K562 (cell line): ENCODE measurements around the gene STRIP1. TPM values are rescaled to one million over a fixed set of nuclear protein-coding genes. Genes with fewer than 3 reads are reported as not detected.

Source experiments
- ATAC-seq: fragments of 200-7000 bp; cut with Tn5 transposase; 3 replicates; pipeline ENCODE4 v1.9.1; 2020; ENCODE audit warnings: moderate library complexity
- BruUV-seq: library from RNA; stranded (reverse); fragments of 400-500 nt; replicated peaks from 2 replicates; lab custom pipeline; 2021; lab: Mats Ljungman, UMichigan
- CTCF ChIA-PET: fragments of 300-600 bp; formaldehyde crosslinking; extraction: SDS; loops from one replicate; lab custom pipeline; 2021; ENCODE audit warnings: low intra/inter-chr PET ratio; lab: Yijun Ruan, JAX
- POLR2A ChIA-PET: fragments of 300-600, 350-650 bp; sonication (Branson Sonifier 250); formaldehyde crosslinking; extraction: SDS; loops from one replicate; lab custom pipeline; 2021; ENCODE audit warnings: antibody characterized with exemption, inconsistent platforms; lab: Yijun Ruan, JAX
- DNase-seq, 4 experiments: peaks; one replicate each; pipeline versions ENCODE4 v3.0.0 to v3.0.0-alpha.2; 2011 to 2018; ENCODE audit warnings: low spot score in 3 of 4, mixed read lengths in 3 of 4; ENCODE audit errors: extremely low read depth in 1 of 4
- FAIRE-seq: peaks from 2 replicates; lab custom pipeline; 2011; peaks lifted over from hg19 to GRCh38; lab: Jason Lieb, UNC
- H2AFZ ChIP-seq: 2 replicates; pipeline ENCODE4 v1.6.0; 2011; ENCODE audit warnings: low read depth, low read length, control low read depth, inconsistent platforms
- H3K27ac ChIP-seq: fragments of 200-600 bp; 3 replicates; pipeline ENCODE4 v1.8.0; 2011; ENCODE audit warnings: low read depth, mild to moderate bottlenecking, control low read depth, inconsistent platforms, low read length, moderate library complexity, mixed read lengths; ENCODE audit errors: extremely low read depth
- H3K27me3 ChIP-seq, 2 experiments: fragments of 300-600 bp in 1 of 2; 2 replicates in 1 of 2; 3 replicates in 1 of 2; pipeline versions ENCODE4 v1.6.0 to v1.8.0; 2011; ENCODE audit warnings: inconsistent platforms in 2 of 2, low read length in 2 of 2, mild to moderate bottlenecking in 1 of 2, mixed read lengths in 1 of 2, moderate library complexity in 1 of 2; ENCODE audit not compliant: control insufficient read depth in 2 of 2, insufficient read depth in 2 of 2
- H3K36me3 ChIP-seq: fragments of 300-600 bp; 3 replicates; pipeline ENCODE4 v1.8.0; 2011; ENCODE audit warnings: mild to moderate bottlenecking, low read length, inconsistent platforms; ENCODE audit not compliant: control insufficient read depth, insufficient read depth
- H3K4me1 ChIP-seq, 2 experiments: fragments of 200-600 bp in 1 of 2; replicated peaks in 1 of 2; 2 replicates in 1 of 2; 3 replicates in 1 of 2; pipeline versions ENCODE4 v1.5.1 to v1.8.0; 2011; ENCODE audit warnings: inconsistent platforms in 2 of 2, low read length in 2 of 2, mild to moderate bottlenecking in 1 of 2, mixed read lengths in 1 of 2, moderate library complexity in 1 of 2; ENCODE audit not compliant: control insufficient read depth in 2 of 2, insufficient read depth in 2 of 2
- H3K4me2 ChIP-seq: 2 replicates; pipeline ENCODE4 v1.6.1; 2011; ENCODE audit warnings: low read length, control low read depth, inconsistent platforms, mixed read lengths; ENCODE audit not compliant: insufficient read depth
- H3K4me3 ChIP-seq: fragments of 200-600 bp; sonication (generic), shearing (Covaris generic); 2 replicates; pipeline ENCODE4 v1.5.1; 2016; ENCODE audit warnings: control low read depth, inconsistent platforms
- H3K79me2 ChIP-seq: fragments of 200-600 bp; 3 replicates; pipeline ENCODE4 v1.8.0; 2011; ENCODE audit warnings: low read length, inconsistent platforms; ENCODE audit not compliant: control insufficient read depth, insufficient read depth
- H3K9ac ChIP-seq, 2 experiments: 2 replicates each; pipeline versions ENCODE4 v1.6.0 to v1.6.1; 2011; ENCODE audit warnings: low read depth in 2 of 2, low read length in 2 of 2, control low read depth in 1 of 2, inconsistent platforms in 1 of 2, mild to moderate bottlenecking in 1 of 2, mixed read lengths in 1 of 2; ENCODE audit not compliant: insufficient read depth in 1 of 2
- H3K9me1 ChIP-seq: one replicate; pipeline ENCODE4 v1.6.0; 2011; ENCODE audit warnings: inconsistent platforms, mild to moderate bottlenecking, low read length, moderate library complexity; ENCODE audit not compliant: control insufficient read depth, insufficient read depth
- H3K9me3 ChIP-seq: replicated peaks from 2 replicates; pipeline ENCODE4 v1.5.1; 2011; ENCODE audit warnings: low read depth, low read length, inconsistent platforms; ENCODE audit not compliant: control insufficient read depth, insufficient read depth
- H4K20me1 ChIP-seq: replicated peaks from 2 replicates; pipeline ENCODE4 v1.6.1; 2011; ENCODE audit warnings: low read length, inconsistent platforms, mixed read lengths; ENCODE audit not compliant: control insufficient read depth, insufficient read depth
- BACH1 ChIP-seq: fragments of 200-800 bp; sonication (Bioruptor generic); IDR thresholded peaks from 2 replicates; pipeline ENCODE4 v1.6.1; 2016; ENCODE audit warnings: missing genetic modification characterization, missing compliant biosample characterization
- FOS ChIP-seq: IDR thresholded peaks from 3 replicates; pipeline ENCODE4 v1.6.1; 2011; ENCODE audit not compliant: insufficient read length; ENCODE audit errors: extremely low read depth
- MCM2 ChIP-seq: fragments of 450-650 bp; IDR thresholded peaks from 2 replicates; pipeline ENCODE4 v1.6.1; 2017; ENCODE audit warnings: low read depth, mild to moderate bottlenecking
- MXI1 ChIP-seq: IDR thresholded peaks from 2 replicates; pipeline ENCODE4 v1.6.1; 2011; ENCODE audit warnings: low read depth, mild to moderate bottlenecking, improper control_type of control experiment, low read length
- NCOA6 ChIP-seq: fragments of 450-650 bp; IDR thresholded peaks from 2 replicates; pipeline ENCODE4 v1.6.1; 2017; ENCODE audit warnings: mild to moderate bottlenecking
- POLR2AphosphoS2 ChIP-seq: IDR thresholded peaks from 2 replicates; pipeline ENCODE4 v1.6.1; 2012; ENCODE audit warnings: low read length, improper control_type of control experiment
- SIX5 ChIP-seq, 2 experiments: IDR thresholded peaks; 2 replicates each; pipeline ENCODE4 v1.6.1; 2011; ENCODE audit warnings: low read length in 2 of 2, borderline replicate concordance in 1 of 2, low read depth in 1 of 2, mild to moderate bottlenecking in 1 of 2, moderate library complexity in 1 of 2; ENCODE audit not compliant: insufficient read depth in 1 of 2
- SRF ChIP-seq, 2 experiments: fragments of 250-450, 450-650 bp in 1 of 2; sonication (Bioruptor Pico) in 1 of 2; sonication (generic) in 1 of 2; formaldehyde crosslinking; IDR thresholded peaks; 2 replicates each; pipeline versions ENCODE4 v1.5.0 to v1.5.1; 2020 to 2022; ENCODE audit warnings: mild to moderate bottlenecking in 1 of 2, missing genetic modification reagents in 1 of 2
- ZNF224 ChIP-seq: sonication (generic); formaldehyde crosslinking; IDR thresholded peaks from 2 replicates; pipeline ENCODE4 v1.8.0; 2022; ENCODE audit warnings: mild to moderate bottlenecking, missing genetic modification reagents
- WGBS: fragments of 100-300 bp; shearing (Covaris generic); methylation state at CpG from one replicate; pipeline ENCODE4 v1.1.6; 2016; ENCODE audit warnings: low coverage, mixed read lengths; ENCODE audit not compliant: insufficient coverage; ENCODE audit errors: missing lambda C conversion rate; 5-methylcytosine and 5-hydroxymethylcytosine counted together
- in situ Hi-C: fragments of 300-500 bp; cut with MboI; formaldehyde crosslinking; loops from 4 replicates; pipeline ENCODE4 v1.15.0; 2018; ENCODE audit warnings: inconsistent platforms, mixed read lengths
- intact Hi-C: fragments of 100-400 bp; cut with micrococcal nuclease; formaldehyde crosslinking; loops from 2 replicates; pipeline ENCODE4 v1.14.2; 2022
- polyA plus RNA-seq, 8 experiments: library from polyadenylated mRNA; depleted of rRNA in 4 of 8; stranded (reverse) in 5 of 8; unstranded in 3 of 8; fragments of >200 nt; fragmentation: Nextera tagmentation in 2 of 8; fragmentation: Illumina TruSeq in 1 of 8; extraction: Ambion mirVana in 2 of 8; extraction: Trizol in 1 of 8; gene quantifications; 2 replicates each; pipeline versions ENCODE4 v1.2.1 to v1.2.3, GENCODE V29; 2011 to 2014; ENCODE audit warnings: inconsistent platforms in 1 of 8, missing spikeins in 1 of 8
- total RNA-seq, 7 experiments: library from RNA; depleted of rRNA in 6 of 7; stranded (reverse); fragments of >200 nt in 6 of 7; fragmentation: Illumina TruSeq in 2 of 7; extraction: Trizol in 2 of 7; gene quantifications; 2 replicates each; pipeline versions ENCODE4 v1.2.1 to v1.2.3, GENCODE V29; 2011 to 2021; ENCODE audit warnings: low replicate concordance in 1 of 7
- TF ChIP-seq, protein P1 (sequence below): fragments of 450-650 bp; formaldehyde crosslinking; IDR thresholded peaks from 2 replicates; pipeline ENCODE4 v1.4.0; 2022; ENCODE audit warnings: missing genetic modification characterization
- TF ChIP-seq, protein P2 (sequence below): fragments of 200-600 bp; sonication (generic); IDR thresholded peaks from one replicate; pipeline ENCODE4 v1.6.1; 2012; ENCODE audit warnings: mild to moderate bottlenecking, low read depth, low read length, inconsistent platforms

The STRIP1 gene
- total and polyA plus RNA-seq, 9 of the 15 experiments (the other 6 are each of a cell fraction or from before 2014, with no cell fraction given), result 9.9 to 42.3 (median 32.0) TPM

DNA sequence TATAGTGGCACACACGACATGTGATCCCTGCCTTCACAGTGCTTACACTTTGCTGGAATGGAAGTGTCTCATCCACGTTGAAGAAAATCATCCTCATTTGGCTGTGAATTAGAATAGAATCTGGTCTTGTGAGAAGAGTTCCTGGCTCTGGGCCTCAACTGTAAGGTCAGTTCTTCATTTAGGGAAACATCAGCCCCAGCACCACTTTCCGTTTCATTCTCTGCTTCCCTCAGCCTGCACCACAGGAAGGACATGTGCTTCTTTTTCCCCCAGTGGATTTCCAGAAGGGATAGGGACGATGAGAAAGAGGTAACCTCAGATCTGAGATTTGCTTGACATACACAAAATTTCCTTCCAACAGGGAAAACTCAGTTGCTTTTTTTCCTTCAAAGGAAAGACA, 39.7 kb downstream of the STRIP1 start:
- intact Hi-C loops, result no loop called here
- H3K4me3 ChIP-seq, result no peak overlapping the region
- WGBS, result 5% methylated on average over 4 of the region's 4 CpGs
- FAIRE-seq, result peak; percentile 51
- no peak for ATAC-seq
- no peaks in the 10 kb centered on the region for H3K9me1 ChIP-seq
- no TSS peak for BruUV-seq
- no peaks in the 10 kb centered on the region for H4K20me1 ChIP-seq
- POLR2A ChIA-PET, result interaction anchor here (1.6 to 2.1 kb wide), 2 partner anchors 14 to 33 kb away, joined by 5 to 9 read pairs; no protein-coding TSS in a partner anchor
- peaks cover 11 to 38% of the 10 kb centered on the region in 2 experiments; a peak in 4 of 5 replicates for H3K27me3 ChIP-seq
- no peak overlapping the region for H3K9ac ChIP-seq
- H3K4me2 ChIP-seq, result no peak overlapping the region
- no peaks in the 10 kb centered on the region for H3K9me3 ChIP-seq
- H3K36me3 ChIP-seq, result no peaks in the 10 kb centered on the region
- H2AFZ ChIP-seq, result no peak overlapping the region
- no peak for DNase-seq
- H3K27ac ChIP-seq, result no peak overlapping the region
- in situ Hi-C loops, result no loop called here
- CTCF ChIA-PET, result no interaction called here
- no peaks in the 10 kb centered on the region; a peak in 1 of 5 replicates for H3K4me1 ChIP-seq
- H3K79me2 ChIP-seq, result no peaks in the 10 kb centered on the region
- no peak for TF ChIP-seq POLR2AphosphoS2
- TF ChIP-seq ZNF224 (CRISPR knock-in tag), result no peak
- no peak for TF ChIP-seq BACH1
- no peak for TF ChIP-seq FOS
- TF ChIP-seq SRF (CRISPR knock-in tag; IDR thresholded peaks at IDR 0.05), result no peak
- no peak for TF ChIP-seq MXI1
- no peak for TF ChIP-seq MCM2
- TF ChIP-seq, protein P1, sequence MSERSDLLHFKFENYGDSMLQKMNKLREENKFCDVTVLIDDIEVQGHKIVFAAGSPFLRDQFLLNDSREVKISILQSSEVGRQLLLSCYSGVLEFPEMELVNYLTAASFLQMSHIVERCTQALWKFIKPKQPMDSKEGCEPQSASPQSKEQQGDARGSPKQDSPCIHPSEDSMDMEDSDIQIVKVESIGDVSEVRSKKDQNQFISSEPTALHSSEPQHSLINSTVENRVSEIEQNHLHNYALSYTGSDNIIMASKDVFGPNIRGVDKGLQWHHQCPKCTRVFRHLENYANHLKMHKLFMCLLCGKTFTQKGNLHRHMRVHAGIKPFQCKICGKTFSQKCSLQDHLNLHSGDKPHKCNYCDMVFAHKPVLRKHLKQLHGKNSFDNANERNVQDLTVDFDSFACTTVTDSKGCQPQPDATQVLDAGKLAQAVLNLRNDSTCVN (CRISPR knock-in tag), result no peak
- TF ChIP-seq NCOA6, result no peak
- TF ChIP-seq SIX5 (IDR thresholded peaks at IDR 0.05; ENCODE audit: borderline replicate concordance in 1 of 2, insufficient read depth in 1 of 2, low read depth in 1 of 2, low read length in 2 of 2), result no peak
- TF ChIP-seq, protein P2, sequence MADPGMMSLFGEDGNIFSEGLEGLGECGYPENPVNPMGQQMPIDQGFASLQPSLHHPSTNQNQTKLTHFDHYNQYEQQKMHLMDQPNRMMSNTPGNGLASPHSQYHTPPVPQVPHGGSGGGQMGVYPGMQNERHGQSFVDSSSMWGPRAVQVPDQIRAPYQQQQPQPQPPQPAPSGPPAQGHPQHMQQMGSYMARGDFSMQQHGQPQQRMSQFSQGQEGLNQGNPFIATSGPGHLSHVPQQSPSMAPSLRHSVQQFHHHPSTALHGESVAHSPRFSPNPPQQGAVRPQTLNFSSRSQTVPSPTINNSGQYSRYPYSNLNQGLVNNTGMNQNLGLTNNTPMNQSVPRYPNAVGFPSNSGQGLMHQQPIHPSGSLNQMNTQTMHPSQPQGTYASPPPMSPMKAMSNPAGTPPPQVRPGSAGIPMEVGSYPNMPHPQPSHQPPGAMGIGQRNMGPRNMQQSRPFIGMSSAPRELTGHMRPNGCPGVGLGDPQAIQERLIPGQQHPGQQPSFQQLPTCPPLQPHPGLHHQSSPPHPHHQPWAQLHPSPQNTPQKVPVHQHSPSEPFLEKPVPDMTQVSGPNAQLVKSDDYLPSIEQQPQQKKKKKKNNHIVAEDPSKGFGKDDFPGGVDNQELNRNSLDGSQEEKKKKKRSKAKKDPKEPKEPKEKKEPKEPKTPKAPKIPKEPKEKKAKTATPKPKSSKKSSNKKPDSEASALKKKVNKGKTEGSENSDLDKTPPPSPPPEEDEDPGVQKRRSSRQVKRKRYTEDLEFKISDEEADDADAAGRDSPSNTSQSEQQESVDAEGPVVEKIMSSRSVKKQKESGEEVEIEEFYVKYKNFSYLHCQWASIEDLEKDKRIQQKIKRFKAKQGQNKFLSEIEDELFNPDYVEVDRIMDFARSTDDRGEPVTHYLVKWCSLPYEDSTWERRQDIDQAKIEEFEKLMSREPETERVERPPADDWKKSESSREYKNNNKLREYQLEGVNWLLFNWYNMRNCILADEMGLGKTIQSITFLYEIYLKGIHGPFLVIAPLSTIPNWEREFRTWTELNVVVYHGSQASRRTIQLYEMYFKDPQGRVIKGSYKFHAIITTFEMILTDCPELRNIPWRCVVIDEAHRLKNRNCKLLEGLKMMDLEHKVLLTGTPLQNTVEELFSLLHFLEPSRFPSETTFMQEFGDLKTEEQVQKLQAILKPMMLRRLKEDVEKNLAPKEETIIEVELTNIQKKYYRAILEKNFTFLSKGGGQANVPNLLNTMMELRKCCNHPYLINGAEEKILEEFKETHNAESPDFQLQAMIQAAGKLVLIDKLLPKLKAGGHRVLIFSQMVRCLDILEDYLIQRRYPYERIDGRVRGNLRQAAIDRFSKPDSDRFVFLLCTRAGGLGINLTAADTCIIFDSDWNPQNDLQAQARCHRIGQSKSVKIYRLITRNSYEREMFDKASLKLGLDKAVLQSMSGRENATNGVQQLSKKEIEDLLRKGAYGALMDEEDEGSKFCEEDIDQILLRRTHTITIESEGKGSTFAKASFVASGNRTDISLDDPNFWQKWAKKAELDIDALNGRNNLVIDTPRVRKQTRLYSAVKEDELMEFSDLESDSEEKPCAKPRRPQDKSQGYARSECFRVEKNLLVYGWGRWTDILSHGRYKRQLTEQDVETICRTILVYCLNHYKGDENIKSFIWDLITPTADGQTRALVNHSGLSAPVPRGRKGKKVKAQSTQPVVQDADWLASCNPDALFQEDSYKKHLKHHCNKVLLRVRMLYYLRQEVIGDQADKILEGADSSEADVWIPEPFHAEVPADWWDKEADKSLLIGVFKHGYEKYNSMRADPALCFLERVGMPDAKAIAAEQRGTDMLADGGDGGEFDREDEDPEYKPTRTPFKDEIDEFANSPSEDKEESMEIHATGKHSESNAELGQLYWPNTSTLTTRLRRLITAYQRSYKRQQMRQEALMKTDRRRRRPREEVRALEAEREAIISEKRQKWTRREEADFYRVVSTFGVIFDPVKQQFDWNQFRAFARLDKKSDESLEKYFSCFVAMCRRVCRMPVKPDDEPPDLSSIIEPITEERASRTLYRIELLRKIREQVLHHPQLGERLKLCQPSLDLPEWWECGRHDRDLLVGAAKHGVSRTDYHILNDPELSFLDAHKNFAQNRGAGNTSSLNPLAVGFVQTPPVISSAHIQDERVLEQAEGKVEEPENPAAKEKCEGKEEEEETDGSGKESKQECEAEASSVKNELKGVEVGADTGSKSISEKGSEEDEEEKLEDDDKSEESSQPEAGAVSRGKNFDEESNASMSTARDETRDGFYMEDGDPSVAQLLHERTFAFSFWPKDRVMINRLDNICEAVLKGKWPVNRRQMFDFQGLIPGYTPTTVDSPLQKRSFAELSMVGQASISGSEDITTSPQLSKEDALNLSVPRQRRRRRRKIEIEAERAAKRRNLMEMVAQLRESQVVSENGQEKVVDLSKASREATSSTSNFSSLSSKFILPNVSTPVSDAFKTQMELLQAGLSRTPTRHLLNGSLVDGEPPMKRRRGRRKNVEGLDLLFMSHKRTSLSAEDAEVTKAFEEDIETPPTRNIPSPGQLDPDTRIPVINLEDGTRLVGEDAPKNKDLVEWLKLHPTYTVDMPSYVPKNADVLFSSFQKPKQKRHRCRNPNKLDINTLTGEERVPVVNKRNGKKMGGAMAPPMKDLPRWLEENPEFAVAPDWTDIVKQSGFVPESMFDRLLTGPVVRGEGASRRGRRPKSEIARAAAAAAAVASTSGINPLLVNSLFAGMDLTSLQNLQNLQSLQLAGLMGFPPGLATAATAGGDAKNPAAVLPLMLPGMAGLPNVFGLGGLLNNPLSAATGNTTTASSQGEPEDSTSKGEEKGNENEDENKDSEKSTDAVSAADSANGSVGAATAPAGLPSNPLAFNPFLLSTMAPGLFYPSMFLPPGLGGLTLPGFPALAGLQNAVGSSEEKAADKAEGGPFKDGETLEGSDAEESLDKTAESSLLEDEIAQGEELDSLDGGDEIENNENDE, result no peak
